ENCODE results near the gene SLC4A5.
"Not testable (repeated sequence)": the region's sequence is repeated elsewhere in the genome, so short reads cannot be mapped to it uniquely, and the experiment has no call there.

- TF ChIP-seq CTCF, POLR2A, POLR2AphosphoS5 (IDR thresholded peaks at IDR 0.05): not testable (repeated sequence)
Measured at GRCh38 chr2:74186706-74187105, 156.5 kb downstream of the SLC4A5 start.

All from prostate gland (tissue), 2 donors.